Epithelial cell of prostate (primary cell): ENCODE data around the gene CRMP1.
A peak's percentile ranks its signal among the peaks of the same experiment; 100 is the strongest.

Experiments used
- DNase-seq: peaks from one replicate; pipeline ENCODE4 v3.0.0-alpha.2; 2011; ENCODE audit warnings: low read depth, low spot score
- H3K27ac ChIP-seq: fragments of 450-650 bp; 2 replicates; pipeline ENCODE4 v1.5.1; 2017; ENCODE audit warnings: mild to moderate bottlenecking

The CRMP1 gene

DNA sequence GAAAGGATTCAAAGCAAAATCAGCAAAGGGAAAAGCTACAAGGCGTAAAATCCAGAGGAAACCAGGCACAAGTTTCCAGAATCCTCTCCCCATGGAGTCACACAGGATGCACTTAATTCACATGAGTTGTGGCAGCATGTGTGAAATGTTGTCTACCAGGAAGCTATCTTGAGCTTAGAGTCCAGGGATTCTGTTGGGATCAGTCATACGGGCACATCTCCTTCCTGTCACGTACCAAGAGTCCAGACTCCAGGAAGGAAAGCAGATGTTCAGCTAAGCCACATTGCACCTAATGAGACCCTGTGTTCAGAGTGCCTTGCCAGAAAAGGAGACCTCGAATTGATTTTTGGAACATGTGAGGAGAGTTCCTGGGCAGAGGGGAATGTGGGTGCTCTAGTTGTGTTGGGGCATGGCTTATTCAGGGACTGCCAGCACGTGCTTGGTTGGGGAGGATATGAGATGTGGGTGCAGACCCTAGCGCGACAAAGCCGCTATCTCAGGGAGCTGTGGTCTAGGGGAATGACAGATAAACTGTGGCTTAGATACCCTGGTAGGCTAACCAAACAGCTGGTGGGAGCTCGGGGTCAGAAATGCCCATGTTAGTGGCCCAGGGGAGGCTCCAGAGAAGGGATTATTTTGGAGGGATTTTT is 111.9 kb downstream of the CRMP1 start:
- DNase-seq: no peak
- peak overlapping the region; percentile 40 for H3K27ac ChIP-seq

DNA sequence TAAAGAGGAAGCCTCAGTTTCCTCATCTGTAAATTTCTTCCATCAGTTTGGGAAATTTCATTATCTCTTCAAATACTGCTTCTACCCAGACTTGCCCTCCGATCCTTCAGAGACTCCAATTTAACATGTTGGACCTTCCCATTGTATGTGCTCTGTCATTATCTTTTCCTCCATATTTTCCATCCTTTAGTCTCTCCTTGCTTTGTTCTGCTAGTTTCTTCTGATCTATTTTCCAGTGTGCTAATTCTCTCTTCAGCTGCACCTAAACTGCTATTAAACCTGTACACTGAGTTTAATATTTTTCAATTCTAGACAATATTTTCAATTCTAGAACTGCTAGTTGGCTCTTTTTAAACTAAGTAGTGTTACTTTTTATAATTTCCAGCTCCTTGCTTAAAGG is 116.4 kb downstream of the CRMP1 start:
- H3K27ac ChIP-seq: no peak overlapping the region
- DNase-seq: no peak

GRCh38 chr4:5774416-5775036 is 118.4 kb downstream of the CRMP1 start:
- DNase-seq: no peak
- H3K27ac ChIP-seq: peak overlapping the region; percentile 92

GRCh38 chr4:5773271-5773555 is 119.7 kb downstream of the CRMP1 start:
- peak; percentile 94 for DNase-seq

GRCh38 chr4:5772528-5773270 is 120.2 kb downstream of the CRMP1 start:
- no peak for DNase-seq
- H3K27ac ChIP-seq: peak overlapping the region; percentile 92

More at GRCh38 chr4:5773271-5773555, 119.7 kb downstream of the CRMP1 start:
- peak overlapping the region; percentile 92 for H3K27ac ChIP-seq
